HCT116 (cell line): ENCODE results near the gene CPT1A. TPM values are rescaled to one million over a fixed set of nuclear protein-coding genes. Genes with fewer than 3 reads are reported as not detected.

ENCODE experiments used
- ATAC-seq: fragments of 200-7000 bp; cut with Tn5 transposase; 2 replicates; pipeline ENCODE4 v1.9.1; 2020; ENCODE audit warnings: mild to moderate bottlenecking, moderate library complexity
- BruUV-seq: library from RNA; stranded (reverse); fragments of 400-500 nt; replicated peaks from 2 replicates; lab custom pipeline; 2021; lab: Mats Ljungman, UMichigan
- CTCF ChIA-PET: fragments of 300-600 bp; sonication (Branson Sonifier 250); formaldehyde crosslinking; loops from one replicate; lab custom pipeline; 2021; ENCODE audit warnings: antibody characterized with exemption; lab: Charles Lee
- POLR2A ChIA-PET: fragments of 300-600, 350-600 bp; sonication (Branson Sonifier 250); formaldehyde crosslinking; loops from one replicate; lab custom pipeline; 2021; ENCODE audit warnings: antibody characterized with exemption; lab: Charles Lee
- RAD21 ChIA-PET, 2 experiments: fragments of 300-600 bp; sonication (Branson Sonifier 250); formaldehyde crosslinking; loops; one replicate each; lab custom pipeline; 2023; ENCODE audit warnings: low total read pairs in 2 of 2; ENCODE audit not compliant: uncharacterized antibody in 2 of 2, unreplicated experiment in 2 of 2, low non-redundant PET in 1 of 2; lab: Charles Lee
- DNase-seq: peaks from one replicate; pipeline ENCODE4 v3.0.0-alpha.2; 2010; ENCODE audit warnings: low read depth, low spot score
- H2AFZ ChIP-seq: fragments of 200-600 bp; shearing (Covaris generic), sonication (generic); 2 replicates; pipeline ENCODE4 v1.6.1; 2017; ENCODE audit warnings: low read depth, mixed run types, mixed read lengths, antibody characterized with exemption, low read length; ENCODE audit not compliant: poor library complexity, severe bottlenecking
- H3K27ac ChIP-seq: 2 replicates; pipeline ENCODE4 v1.5.1; 2012; ENCODE audit warnings: low read depth, low read length
- H3K27me3 ChIP-seq: fragments of 200-600 bp; sonication (generic); 2 replicates; pipeline ENCODE4 v1.6.1; 2016; ENCODE audit warnings: mixed run types, low read length, mixed read lengths; ENCODE audit not compliant: insufficient read depth
- H3K36me3 ChIP-seq, 2 experiments: fragments of 200-500 bp in 1 of 2; fragments of 200-600 bp in 1 of 2; sonication (Bioruptor generic) in 1 of 2; sonication (generic) in 1 of 2; 2 replicates each; pipeline versions ENCODE4 v1.5.1 to v1.6.1; 2014 to 2016; ENCODE audit warnings: low read length in 2 of 2, inconsistent platforms in 1 of 2, mixed read lengths in 1 of 2, mixed run types in 1 of 2; ENCODE audit not compliant: insufficient read depth in 2 of 2, control insufficient read depth in 1 of 2
- H3K4me1 ChIP-seq, 2 experiments: fragments of 200-600 bp in 1 of 2; sonication (generic) in 1 of 2; 2 replicates each; pipeline versions ENCODE4 v1.5.1 to v1.6.1; 2012 to 2017; ENCODE audit warnings: low read length in 2 of 2, inconsistent platforms in 1 of 2, mild to moderate bottlenecking in 1 of 2, mixed read lengths in 1 of 2, mixed run types in 1 of 2, moderate library complexity in 1 of 2; ENCODE audit not compliant: insufficient read depth in 2 of 2, control insufficient read depth in 1 of 2
- H3K4me2 ChIP-seq: fragments of 200-600 bp; sonication (generic); 2 replicates; pipeline ENCODE4 v1.6.1; 2017; ENCODE audit warnings: mixed run types, low read length, mixed read lengths
- H3K4me3 ChIP-seq, 2 experiments: fragments of 200-600 bp in 1 of 2; sonication (generic) in 1 of 2; replicated peaks in 1 of 2; 2 replicates each; pipeline ENCODE4 v1.5.1; 2011 to 2016; ENCODE audit warnings: low read length in 2 of 2, control low read depth in 1 of 2, low read depth in 1 of 2, mild to moderate bottlenecking in 1 of 2, mixed read lengths in 1 of 2, mixed run types in 1 of 2
- H3K79me2 ChIP-seq: fragments of 200-600 bp; sonication (generic); 2 replicates; pipeline ENCODE4 v1.6.1; 2017; ENCODE audit warnings: mild to moderate bottlenecking, mixed run types, low read length, moderate library complexity, mixed read lengths; ENCODE audit not compliant: insufficient read depth
- H3K9ac ChIP-seq: fragments of 200-600 bp; sonication (generic); 2 replicates; pipeline ENCODE4 v1.6.1; 2016; ENCODE audit warnings: low read length, mixed read lengths
- H3K9me2 ChIP-seq: fragments of 200-600 bp; sonication (generic), shearing (Covaris generic); 2 replicates; pipeline ENCODE4 v1.6.1; 2017; ENCODE audit warnings: mixed run types, mild to moderate bottlenecking, moderate library complexity; ENCODE audit not compliant: insufficient read depth
- H3K9me3 ChIP-seq, 2 experiments: fragments of 200-500 bp in 1 of 2; fragments of 200-600 bp in 1 of 2; sonication (Bioruptor generic) in 1 of 2; sonication (generic) in 1 of 2; 2 replicates each; pipeline ENCODE4 v1.6.1; 2014 to 2017; ENCODE audit warnings: low read length in 2 of 2, mixed read lengths in 2 of 2, inconsistent platforms in 1 of 2, low read depth in 1 of 2, mild to moderate bottlenecking in 1 of 2, mixed run types in 1 of 2, moderate library complexity in 1 of 2; ENCODE audit not compliant: control insufficient read depth in 1 of 2, insufficient read depth in 1 of 2
- H4K20me1 ChIP-seq: fragments of 200-600 bp; sonication (generic), shearing (Covaris generic); 2 replicates; pipeline ENCODE4 v1.6.1; 2017; ENCODE audit warnings: mixed run types, mild to moderate bottlenecking, moderate library complexity; ENCODE audit not compliant: insufficient read depth
- ATF3 ChIP-seq: IDR thresholded peaks from 2 replicates; pipeline ENCODE4 v1.6.1; 2012
- CBX3 ChIP-seq: IDR thresholded peaks from 2 replicates; pipeline ENCODE4 v1.6.1; 2012; ENCODE audit warnings: low read depth
- CEBPB ChIP-seq: IDR thresholded peaks from 2 replicates; pipeline ENCODE4 v1.6.1; 2012; ENCODE audit warnings: low read depth
- EGR1 ChIP-seq: IDR thresholded peaks from 2 replicates; pipeline ENCODE4 v1.6.1; 2012; ENCODE audit warnings: low read depth
- ELF1 ChIP-seq: IDR thresholded peaks from 2 replicates; pipeline ENCODE4 v1.6.1; 2012; ENCODE audit warnings: low read depth, borderline replicate concordance
- EZH2phosphoT487 ChIP-seq: fragments of 200-600 bp; IDR thresholded peaks from 2 replicates; pipeline ENCODE4 v1.6.1; 2018; ENCODE audit warnings: antibody characterized with exemption, borderline replicate concordance
- JUND ChIP-seq: IDR thresholded peaks from 2 replicates; pipeline ENCODE4 v1.6.1; 2012
- POLR2AphosphoS5 ChIP-seq: IDR thresholded peaks from 2 replicates; pipeline ENCODE4 v1.6.1; 2011; ENCODE audit warnings: mild to moderate bottlenecking, low read depth, low read length, moderate library complexity
- REST ChIP-seq: IDR thresholded peaks from 2 replicates; pipeline ENCODE4 v1.6.1; 2012; ENCODE audit warnings: low read depth
- TCF7L2 ChIP-seq: IDR thresholded peaks from 2 replicates; pipeline ENCODE4 v1.7.0; 2011; ENCODE audit warnings: borderline replicate concordance, inconsistent platforms; ENCODE audit not compliant: insufficient read depth, insufficient read length; ENCODE audit errors: extremely low read depth
- YY1 ChIP-seq: IDR thresholded peaks from 2 replicates; pipeline ENCODE4 v1.6.1; 2011; ENCODE audit warnings: low read length, low read depth, moderate library complexity, mild to moderate bottlenecking; ENCODE audit not compliant: insufficient replicate concordance; ENCODE audit errors: extremely low read depth
- ZFX ChIP-seq: fragments of 450-650 bp; IDR thresholded peaks from 2 replicates; pipeline ENCODE4 v1.6.1; 2017
- ZNF274 ChIP-seq: fragments of 200-500 bp; sonication (Bioruptor generic); IDR thresholded peaks from 2 replicates; pipeline ENCODE4 v1.6.1; 2014; ENCODE audit warnings: mild to moderate bottlenecking, low read depth, low read length, inconsistent platforms
- intact Hi-C: fragments of 100-400 bp; cut with micrococcal nuclease; formaldehyde crosslinking; loops from 2 replicates; pipeline ENCODE4 v1.10.0; 2022
- total RNA-seq: library from RNA; stranded (reverse); gene quantifications from one replicate; pipeline ENCODE4 v1.2.1, GENCODE V29; 2021; ENCODE audit not compliant: unreplicated experiment
- TF ChIP-seq, protein P1 (sequence below): IDR thresholded peaks from 2 replicates; pipeline ENCODE4 v1.6.1; 2011; ENCODE audit warnings: mild to moderate bottlenecking, low read length, moderate library complexity; ENCODE audit not compliant: insufficient replicate concordance; ENCODE audit errors: extremely low read depth
- TF ChIP-seq, protein P2 (sequence below): IDR thresholded peaks from 2 replicates; pipeline ENCODE4 v1.6.1; 2012

Gene CPT1A
- total RNA-seq, 1 experiment from 2014 or later, result 54.4 TPM

- ChIA-PET RAD21 (interaction anchor here in 1 of 2 experiments (0.7 kb wide), 1 partner anchor 29 kb away, joined by 6 read pairs; no protein-coding TSS in a partner anchor), POLR2A (no interaction called here), CTCF (no interaction called here)
- Histone ChIP-seq H3K4me1 (no peaks in the 10 kb centered on the region), H4K20me1 (no peaks in the 10 kb centered on the region), H3K9me3 (no peaks in the 10 kb centered on the region), H3K27me3 (no peaks in the 10 kb centered on the region), H3K27ac (no peak overlapping the region), H3K9ac (no peak overlapping the region), H2AFZ (no peak overlapping the region), H3K9me2 (no peaks in the 10 kb centered on the region), H3K79me2 (no peaks in the 10 kb centered on the region), H3K4me2 (no peak overlapping the region), H3K4me3 (no peak overlapping the region), H3K36me3 (peaks cover 4 to 14% of the 10 kb centered on the region in 2 experiments; a peak in 3 of 4 replicates)
- ATAC-seq (no peak), DNase-seq (no peak)
- intact Hi-C loops, result no loop called here
- TF ChIP-seq YY1 (no peak), ATF3 (no peak), TCF7L2 (no peak), CEBPB (no peak), CBX3 (no peak), POLR2AphosphoS5 (no peak), JUND (no peak)
- no TSS peak for BruUV-seq
Observed at GRCh38 chr11:68767672-68768071, 74.0 kb downstream of the CPT1A start.

- POLR2A ChIA-PET, result no interaction called here
- Histone ChIP-seq H3K9ac (no peak overlapping the region), H3K4me2 (no peak overlapping the region), H2AFZ (no peak overlapping the region), H3K4me3 (no peak overlapping the region), H3K9me3 (no peaks in the 10 kb centered on the region), H3K27ac (no peak overlapping the region), H3K4me1 (no peaks in the 10 kb centered on the region), H3K9me2 (no peaks in the 10 kb centered on the region), H3K79me2 (no peaks in the 10 kb centered on the region), H3K36me3 (peaks cover 8 to 15% of the 10 kb centered on the region in 2 experiments; a peak in 3 of 4 replicates), H4K20me1 (no peaks in the 10 kb centered on the region), H3K27me3 (no peaks in the 10 kb centered on the region)
- no TSS peak for BruUV-seq
- ATAC-seq (no peak), DNase-seq (no peak)
- CTCF ChIA-PET, result no interaction called here
- RAD21 ChIA-PET, result interaction anchor here in 1 of 2 experiments (0.6 kb wide), 1 partner anchor 70 kb away, joined by 3 read pairs; no protein-coding TSS in a partner anchor
- intact Hi-C loops, result no loop called here
- TF ChIP-seq ZNF274, result no peak
- TF ChIP-seq ZFX, result no peak
- no peak for TF ChIP-seq ELF1
- TF ChIP-seq, protein P1, sequence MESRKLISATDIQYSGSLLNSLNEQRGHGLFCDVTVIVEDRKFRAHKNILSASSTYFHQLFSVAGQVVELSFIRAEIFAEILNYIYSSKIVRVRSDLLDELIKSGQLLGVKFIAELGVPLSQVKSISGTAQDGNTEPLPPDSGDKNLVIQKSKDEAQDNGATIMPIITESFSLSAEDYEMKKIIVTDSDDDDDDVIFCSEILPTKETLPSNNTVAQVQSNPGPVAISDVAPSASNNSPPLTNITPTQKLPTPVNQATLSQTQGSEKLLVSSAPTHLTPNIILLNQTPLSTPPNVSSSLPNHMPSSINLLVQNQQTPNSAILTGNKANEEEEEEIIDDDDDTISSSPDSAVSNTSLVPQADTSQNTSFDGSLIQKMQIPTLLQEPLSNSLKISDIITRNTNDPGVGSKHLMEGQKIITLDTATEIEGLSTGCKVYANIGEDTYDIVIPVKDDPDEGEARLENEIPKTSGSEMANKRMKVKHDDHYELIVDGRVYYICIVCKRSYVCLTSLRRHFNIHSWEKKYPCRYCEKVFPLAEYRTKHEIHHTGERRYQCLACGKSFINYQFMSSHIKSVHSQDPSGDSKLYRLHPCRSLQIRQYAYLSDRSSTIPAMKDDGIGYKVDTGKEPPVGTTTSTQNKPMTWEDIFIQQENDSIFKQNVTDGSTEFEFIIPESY, result no peak
- TF ChIP-seq, protein P2, sequence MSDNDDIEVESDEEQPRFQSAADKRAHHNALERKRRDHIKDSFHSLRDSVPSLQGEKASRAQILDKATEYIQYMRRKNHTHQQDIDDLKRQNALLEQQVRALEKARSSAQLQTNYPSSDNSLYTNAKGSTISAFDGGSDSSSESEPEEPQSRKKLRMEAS, result no peak
- TF ChIP-seq JUND, result no peak
- TF ChIP-seq EGR1, result no peak
- no peak for TF ChIP-seq EZH2phosphoT487
- TF ChIP-seq TCF7L2, result no peak
- TF ChIP-seq REST, result no peak
- TF ChIP-seq YY1, result no peak
Observed at GRCh38 chr11:68766786-68767185, 74.9 kb downstream of the CPT1A start.
